D721Med (cell line): ENCODE measurements around the gene HLA-DMB.
A peak's percentile ranks its signal among the peaks of the same experiment; 100 is the strongest.

Experiments
- DNase-seq: peaks from one replicate; pipeline ENCODE4 v3.0.0; 2011; ENCODE audit warnings: low spot score; ENCODE audit not compliant: insufficient read length
- FAIRE-seq: peaks from 2 replicates; lab custom pipeline; 2011; peaks lifted over from hg19 to GRCh38; lab: Jason Lieb, UNC
- CTCF ChIP-seq: IDR thresholded peaks from 2 replicates; pipeline ENCODE4 v1.5.1; 2012; ENCODE audit warnings: mild to moderate bottlenecking, control low read depth; ENCODE audit not compliant: insufficient read depth; ENCODE audit errors: missing control alignments

Gene HLA-DMB

GRCh38 chr6:32887616-32888015 is 53.2 kb downstream of the HLA-DMB start:
- DNase-seq = no peak
- TF ChIP-seq CTCF = no peak
- FAIRE-seq = no peak

DNA sequence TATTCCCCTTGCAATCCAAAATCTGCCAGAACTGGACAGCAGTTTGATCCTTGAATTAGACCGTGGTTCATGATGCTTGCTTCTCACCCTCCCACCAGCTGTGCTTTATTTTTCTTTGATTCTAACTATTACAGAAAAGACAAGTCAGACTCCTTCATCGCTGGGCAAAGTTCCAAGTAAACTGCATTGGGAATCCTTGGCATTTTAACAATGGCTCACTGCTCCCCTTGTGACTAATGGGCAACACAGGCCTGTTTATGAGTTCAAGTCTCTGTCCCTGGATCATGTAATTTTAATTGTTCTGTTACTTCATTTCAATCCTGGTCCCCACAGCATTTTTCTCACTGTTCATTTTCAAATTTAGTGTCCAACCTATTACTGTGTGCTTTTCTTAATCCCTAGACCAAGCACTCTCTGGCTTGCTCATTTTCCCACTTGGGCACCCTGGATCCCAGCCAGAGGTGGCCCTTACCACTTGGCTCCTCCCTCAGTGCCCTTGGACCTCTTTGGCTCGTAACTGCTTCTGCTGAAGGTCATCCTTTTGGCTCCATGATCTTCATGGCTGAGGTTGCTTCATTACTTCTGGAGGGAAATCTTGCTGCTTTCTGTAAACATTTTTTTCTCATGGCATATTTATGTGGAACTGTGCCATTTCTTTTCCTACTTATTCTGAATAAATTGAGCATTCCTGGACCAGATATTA is 54.0 kb downstream of the HLA-DMB start:
- FAIRE-seq (no peak), DNase-seq (no peak)
- no peak for TF ChIP-seq CTCF

- FAIRE-seq (no peak), DNase-seq (no peak)
- TF ChIP-seq CTCF = peak; percentile 78
Observed at GRCh38 chr6:32885698-32886286, 55.0 kb downstream of the HLA-DMB start.
